Midbrain (tissue), 1 donor: ENCODE results near the gene PLAAT4.
"Not testable (repeated sequence)": the region's sequence is repeated elsewhere in the genome, so short reads cannot be mapped to it uniquely, and the experiment has no call there.

Source experiments
- DNase-seq: peaks from one replicate; lab custom pipeline; 2025; lab: John Stamatoyannopoulos, UW

The PLAAT4 gene

GRCh38 chr11:63572026-63572688 is 35.5 kb downstream of the PLAAT4 start:
- DNase-seq = no peak

- peak; percentile 49 for DNase-seq
Observed at GRCh38 chr11:63573881-63574855, 37.6 kb downstream of the PLAAT4 start.

GRCh38 chr11:63574856-63575602 is 38.4 kb downstream of the PLAAT4 start:
- DNase-seq = peak; percentile 32

- DNase-seq = not testable (repeated sequence)
Observed at GRCh38 chr11:63578882-63579281, 42.3 kb downstream of the PLAAT4 start.

- not testable (repeated sequence) for DNase-seq
Observed at GRCh38 chr11:63581224-63581623, 44.6 kb downstream of the PLAAT4 start.

- DNase-seq = peak; percentile 92
Observed at GRCh38 chr11:63583357-63583677, 46.7 kb downstream of the PLAAT4 start.

GRCh38 chr11:63586451-63587166 is 50.0 kb downstream of the PLAAT4 start:
- no peak for DNase-seq

GRCh38 chr11:63589000-63589399 is 52.4 kb downstream of the PLAAT4 start:
- no peak for DNase-seq

GRCh38 chr11:63590024-63590788 is 53.6 kb downstream of the PLAAT4 start:
- DNase-seq = no peak

- peak; percentile 59 for DNase-seq
Observed at GRCh38 chr11:63592975-63593395, 56.4 kb downstream of the PLAAT4 start.

GRCh38 chr11:63595296-63595695 is 58.7 kb downstream of the PLAAT4 start:
- DNase-seq = no peak
